PC-3 (cell line): ENCODE data around the gene C18orf32. TPM values are rescaled to one million over a fixed set of nuclear protein-coding genes. Genes with fewer than 3 reads are reported as not detected.
"Not testable (repeated sequence)": the region's sequence is repeated elsewhere in the genome, so short reads cannot be mapped to it uniquely, and the experiment has no call there.

Experiments
- ATAC-seq: fragments of 200-7000 bp; cut with Tn5 transposase; 2 replicates; pipeline ENCODE4 v1.9.1; 2020; ENCODE audit warnings: mild to moderate bottlenecking, moderate library complexity
- BruUV-seq: library from RNA; stranded (reverse); fragments of 400-500 nt; replicated peaks from 2 replicates; lab custom pipeline; 2021; lab: Mats Ljungman, UMichigan
- CTCF ChIA-PET: fragments of 300-600 bp; sonication (Branson Sonifier 250); formaldehyde crosslinking; loops from one replicate; lab custom pipeline; 2022; ENCODE audit warnings: antibody characterized with exemption; lab: Charles Lee
- POLR2A ChIA-PET: fragments of 300-600 bp; sonication (Branson Sonifier 250); formaldehyde crosslinking; loops from one replicate; lab custom pipeline; 2022; ENCODE audit warnings: antibody characterized with exemption; ENCODE audit not compliant: unreplicated experiment; lab: Charles Lee
- DNase-seq: peaks from one replicate; pipeline ENCODE4 v3.0.0-alpha.2; 2015
- H2AFZ ChIP-seq: fragments of 300-600 bp; sonication (generic); 2 replicates; pipeline ENCODE4 v1.6.0; 2016; ENCODE audit warnings: antibody characterized with exemption, low read length
- H3F3A ChIP-seq: fragments of 300-600 bp; sonication (generic); one replicate; pipeline ENCODE4 v1.6.0; 2017; ENCODE audit warnings: antibody characterized with exemption, low read length, control low read depth, mild to moderate bottlenecking; ENCODE audit not compliant: unreplicated experiment
- H3K27ac ChIP-seq: fragments of 300-600 bp; sonication (generic); 2 replicates; pipeline ENCODE4 v1.5.1; 2016; ENCODE audit warnings: mild to moderate bottlenecking, low read length
- H3K27me3 ChIP-seq: fragments of 300-600 bp; sonication (generic); 2 replicates; pipeline ENCODE4 v1.6.1; 2016; ENCODE audit warnings: low read length, mixed read lengths
- H3K36me3 ChIP-seq: fragments of 300-600 bp; sonication (generic); 2 replicates; pipeline ENCODE4 v1.6.1; 2016; ENCODE audit warnings: low read depth, mixed run types, low read length, mixed read lengths
- H3K4me1 ChIP-seq: fragments of 300-600 bp; sonication (generic); 2 replicates; pipeline ENCODE4 v1.5.1; 2016; ENCODE audit warnings: low read length; ENCODE audit not compliant: insufficient read depth
- H3K4me2 ChIP-seq: fragments of 300-600 bp; sonication (generic); 2 replicates; pipeline ENCODE4 v1.6.0; 2016; ENCODE audit warnings: low read length
- H3K4me3 ChIP-seq: fragments of 300-600 bp; sonication (generic); 2 replicates; pipeline ENCODE4 v1.5.1; 2016; ENCODE audit warnings: mild to moderate bottlenecking, low read length, mixed read lengths
- H3K79me2 ChIP-seq: fragments of 300-600 bp; sonication (generic); 2 replicates; pipeline ENCODE4 v1.6.1; 2017; ENCODE audit warnings: low read length, mixed read lengths
- H3K9ac ChIP-seq: fragments of 300-600 bp; sonication (generic); 2 replicates; pipeline ENCODE4 v1.6.0; 2016; ENCODE audit warnings: mild to moderate bottlenecking, low read length
- H3K9me2 ChIP-seq: fragments of 300-600 bp; sonication (generic); replicated peaks from 2 replicates; pipeline ENCODE4 v1.6.1; 2016; ENCODE audit warnings: mixed run types, low read length, mixed read lengths
- H3K9me3 ChIP-seq: fragments of 300-600 bp; sonication (generic); 2 replicates; pipeline ENCODE4 v1.6.1; 2016; ENCODE audit warnings: low read length, mixed read lengths
- H4K20me1 ChIP-seq: fragments of 300-600 bp; sonication (generic); 2 replicates; pipeline ENCODE4 v1.6.1; 2016; ENCODE audit warnings: low read length, mixed read lengths
- EZH2 ChIP-seq: fragments of 300-600 bp; sonication (generic); IDR thresholded peaks from one replicate; pipeline ENCODE4 v1.6.1; 2017; ENCODE audit warnings: antibody characterized with exemption, mild to moderate bottlenecking, low read length; ENCODE audit not compliant: unreplicated experiment
- EZH2phosphoT487 ChIP-seq: fragments of 300-600 bp; sonication (generic); IDR thresholded peaks from 2 replicates; pipeline ENCODE4 v1.6.1; 2018; ENCODE audit warnings: mild to moderate bottlenecking, antibody characterized with exemption, low read length, borderline replicate concordance
- intact Hi-C: fragments of 100-400 bp; cut with micrococcal nuclease; formaldehyde crosslinking; loops from 2 replicates; pipeline ENCODE4 v1.9.0; 2023
- total RNA-seq: library from RNA; depleted of rRNA; stranded (reverse); fragments of >200 nt; gene quantifications from 2 replicates; pipeline ENCODE4 v1.2.3, GENCODE V29; 2014
- TF ChIP-seq, protein P1 (sequence below): fragments of 300-600 bp; sonication (generic); conservative IDR thresholded peaks from 2 replicates; pipeline ENCODE4 v1.5.1; 2017; ENCODE audit warnings: antibody characterized with exemption, low read depth, mild to moderate bottlenecking, low read length

The C18orf32 gene
- total RNA-seq, 1 experiment from 2014 or later, result 5.7 TPM

GRCh38 chr18:49476664-49477411 lies 10.2 kb downstream of the C18orf32 start:
- DNase-seq (peak; percentile 25), ATAC-seq (no peak)
- H3K4me2 ChIP-seq, result no peak overlapping the region
- H3K9ac ChIP-seq, result no peak overlapping the region
- no peaks in the 10 kb centered on the region for H3K4me1 ChIP-seq
- no peak overlapping the region for H3K4me3 ChIP-seq
- H3K27ac ChIP-seq, result no peak overlapping the region
- no peaks in the 10 kb centered on the region for H3K79me2 ChIP-seq
- no peaks in the 10 kb centered on the region for H3F3A ChIP-seq
- no peaks in the 10 kb centered on the region for H4K20me1 ChIP-seq
- intact Hi-C loops, result no loop called here
- H3K36me3 ChIP-seq, result no peaks in the 10 kb centered on the region
- TF ChIP-seq EZH2 (no peak), EZH2phosphoT487 (no peak)
- TF ChIP-seq, protein P1, sequence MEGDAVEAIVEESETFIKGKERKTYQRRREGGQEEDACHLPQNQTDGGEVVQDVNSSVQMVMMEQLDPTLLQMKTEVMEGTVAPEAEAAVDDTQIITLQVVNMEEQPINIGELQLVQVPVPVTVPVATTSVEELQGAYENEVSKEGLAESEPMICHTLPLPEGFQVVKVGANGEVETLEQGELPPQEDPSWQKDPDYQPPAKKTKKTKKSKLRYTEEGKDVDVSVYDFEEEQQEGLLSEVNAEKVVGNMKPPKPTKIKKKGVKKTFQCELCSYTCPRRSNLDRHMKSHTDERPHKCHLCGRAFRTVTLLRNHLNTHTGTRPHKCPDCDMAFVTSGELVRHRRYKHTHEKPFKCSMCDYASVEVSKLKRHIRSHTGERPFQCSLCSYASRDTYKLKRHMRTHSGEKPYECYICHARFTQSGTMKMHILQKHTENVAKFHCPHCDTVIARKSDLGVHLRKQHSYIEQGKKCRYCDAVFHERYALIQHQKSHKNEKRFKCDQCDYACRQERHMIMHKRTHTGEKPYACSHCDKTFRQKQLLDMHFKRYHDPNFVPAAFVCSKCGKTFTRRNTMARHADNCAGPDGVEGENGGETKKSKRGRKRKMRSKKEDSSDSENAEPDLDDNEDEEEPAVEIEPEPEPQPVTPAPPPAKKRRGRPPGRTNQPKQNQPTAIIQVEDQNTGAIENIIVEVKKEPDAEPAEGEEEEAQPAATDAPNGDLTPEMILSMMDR, result no peak
- ChIA-PET POLR2A (no interaction called here), CTCF (no interaction called here)
- H3K9me2 ChIP-seq, result no peaks in the 10 kb centered on the region
- no TSS peak for BruUV-seq
- no peaks in the 10 kb centered on the region for H3K27me3 ChIP-seq
- no peak overlapping the region for H2AFZ ChIP-seq
- no peaks in the 10 kb centered on the region for H3K9me3 ChIP-seq

- H4K20me1 ChIP-seq, H3K27ac ChIP-seq, intact Hi-C loops, H3F3A ChIP-seq, H3K79me2 ChIP-seq, H3K4me3 ChIP-seq, ATAC-seq, H3K9me2 ChIP-seq, DNase-seq, H3K9ac ChIP-seq, H3K9me3 ChIP-seq, BruUV-seq, H2AFZ ChIP-seq, H3K4me1 ChIP-seq, H3K4me2 ChIP-seq, H3K36me3 ChIP-seq, H3K27me3 ChIP-seq, CTCF ChIA-PET: not testable (repeated sequence)
- POLR2A ChIA-PET, result interaction anchor here (0.6 kb wide), 1 partner anchor 74 kb away, joined by 42 read pairs; no protein-coding TSS in a partner anchor
These were observed 12.1 kb downstream of the C18orf32 start for GRCh38 chr18:49474935-49475334.

GRCh38 chr18:49473721-49474120 lies 13.3 kb downstream of the C18orf32 start:
- no TSS peak for BruUV-seq
- Histone ChIP-seq H4K20me1 (no peaks in the 10 kb centered on the region), H3K4me1 (no peaks in the 10 kb centered on the region), H3K9ac (no peak overlapping the region), H3K79me2 (no peaks in the 10 kb centered on the region), H2AFZ (no peak overlapping the region), H3K4me3 (no peak overlapping the region), H3K9me2 (no peaks in the 10 kb centered on the region), H3K36me3 (no peaks in the 10 kb centered on the region), H3K4me2 (no peak overlapping the region), H3K27ac (no peak overlapping the region), H3K27me3 (no peaks in the 10 kb centered on the region), H3K9me3 (no peaks in the 10 kb centered on the region), H3F3A (no peaks in the 10 kb centered on the region)
- DNase-seq, result no peak
- ChIA-PET POLR2A (no interaction called here), CTCF (no interaction called here)
- ATAC-seq, result no peak
- TF ChIP-seq EZH2, result no peak
- TF ChIP-seq, protein P1, result no peak
- TF ChIP-seq EZH2phosphoT487, result no peak
- intact Hi-C loops, result no loop called here
